UCSD-AML1 (cell line): ENCODE data around the gene RAB4B.
"Not testable (repeated sequence)": the region's sequence is repeated elsewhere in the genome, so short reads cannot be mapped to it uniquely, and the experiment has no call there.

Source experiments
- DNase-seq: peaks from one replicate; lab custom pipeline; 2025; ENCODE audit not compliant: unreplicated experiment; lab: John Stamatoyannopoulos, UW

The RAB4B gene

GRCh38 chr19:40842997-40843652, 65.1 kb downstream of the RAB4B start:
- DNase-seq, result not testable (repeated sequence)

GRCh38 chr19:40843653-40844052, 65.6 kb downstream of the RAB4B start:
- DNase-seq, result peak; percentile 66
